Liver (tissue), 9 donors: ENCODE data around the gene TANGO2. TPM values are rescaled to one million over a fixed set of nuclear protein-coding genes. Genes with fewer than 3 reads are reported as not detected.

Source experiments
- DNase-seq: peaks from one replicate; pipeline ENCODE4 v3.0.0-alpha.2; 2017; ENCODE audit warnings: low spot score
- H3K27ac ChIP-seq, 2 donors: one replicate each; pipeline ENCODE4 v1.7.0; 2013; ENCODE audit warnings: inconsistent platforms in 2 of 2, low read length in 2 of 2, control low read depth in 1 of 2, low read depth in 1 of 2, mild to moderate bottlenecking in 1 of 2
- H3K27me3 ChIP-seq, 4 donors: one replicate each; pipeline versions ENCODE4 v1.6.1 to v1.7.0; 2013; ENCODE audit warnings: low read length in 3 of 4, inconsistent platforms in 1 of 4, mild to moderate bottlenecking in 1 of 4, moderate library complexity in 1 of 4; ENCODE audit not compliant: control insufficient read depth in 4 of 4, insufficient read depth in 4 of 4
- H3K36me3 ChIP-seq, 4 donors: one replicate each; pipeline versions ENCODE4 v1.6.1 to v1.7.0; 2013; ENCODE audit warnings: low read length in 3 of 4, mild to moderate bottlenecking in 3 of 4, low read depth in 1 of 4, moderate library complexity in 1 of 4; ENCODE audit not compliant: control insufficient read depth in 4 of 4, insufficient read depth in 3 of 4
- H3K4me1 ChIP-seq, 4 donors: one replicate each; pipeline versions ENCODE4 v1.6.1 to v1.7.0; 2013; ENCODE audit warnings: low read length in 3 of 4, mild to moderate bottlenecking in 3 of 4, moderate library complexity in 1 of 4; ENCODE audit not compliant: control insufficient read depth in 4 of 4, insufficient read depth in 4 of 4
- H3K4me3 ChIP-seq, 3 donors: one replicate each; pipeline versions ENCODE4 v1.6.1 to v1.7.0; 2013; ENCODE audit warnings: low read length in 3 of 3, control low read depth in 1 of 3, low read depth in 1 of 3, mild to moderate bottlenecking in 1 of 3
- H3K9ac ChIP-seq, 2 donors: one replicate each; pipeline ENCODE4 v1.7.0; 2013; ENCODE audit warnings: low read length in 2 of 2, mild to moderate bottlenecking in 2 of 2, moderate library complexity in 2 of 2, control low read depth in 1 of 2, low read depth in 1 of 2
- H3K9me3 ChIP-seq, 4 donors: one replicate each; pipeline versions ENCODE4 v1.6.1 to v1.7.0; 2013; ENCODE audit warnings: low read length in 3 of 4; ENCODE audit not compliant: control insufficient read depth in 4 of 4
- ATF3 ChIP-seq: IDR thresholded peaks from 2 replicates; pipeline ENCODE4 v1.6.1; 2016; ENCODE audit warnings: antibody characterized with exemption
- CTCF ChIP-seq: fragments of 150-350 bp; IDR thresholded peaks from 2 replicates; pipeline ENCODE4 v1.5.1; 2017; ENCODE audit warnings: improper control_type of control experiment, low read depth, low read length; ENCODE audit not compliant: missing input control
- EGR1 ChIP-seq, 2 donors: IDR thresholded peaks; 2 replicates each; pipeline ENCODE4 v1.6.1; 2016 to 2018; ENCODE audit warnings: antibody characterized with exemption in 2 of 2, low read depth in 2 of 2
- FOXA1 ChIP-seq: IDR thresholded peaks from 2 replicates; pipeline ENCODE4 v1.6.1; 2016; ENCODE audit warnings: antibody characterized with exemption
- GABPA ChIP-seq, 2 donors: IDR thresholded peaks in 1 of 2; conservative IDR thresholded peaks in 1 of 2; 2 replicates each; pipeline ENCODE4 v1.6.1; 2016; ENCODE audit warnings: antibody characterized with exemption in 2 of 2, mild to moderate bottlenecking in 1 of 2, moderate library complexity in 1 of 2
- HNF4A ChIP-seq, 2 donors: conservative IDR thresholded peaks; 2 replicates each; pipeline ENCODE4 v1.6.1; 2016; ENCODE audit warnings: antibody characterized with exemption in 2 of 2, mild to moderate bottlenecking in 2 of 2
- HNF4G ChIP-seq: IDR thresholded peaks from 2 replicates; pipeline ENCODE4 v1.6.1; 2016; ENCODE audit warnings: antibody characterized with exemption
- JUND ChIP-seq, 2 donors: IDR thresholded peaks; 2 replicates each; pipeline ENCODE4 v1.6.1; 2016; ENCODE audit warnings: antibody characterized with exemption in 2 of 2
- NR2F2 ChIP-seq: IDR thresholded peaks from 2 replicates; pipeline ENCODE4 v1.6.1; 2016; ENCODE audit warnings: antibody characterized with exemption
- RAD21 ChIP-seq, 2 donors: IDR thresholded peaks; 2 replicates each; pipeline ENCODE4 v1.6.1; 2016; ENCODE audit warnings: antibody characterized with exemption in 2 of 2, mild to moderate bottlenecking in 2 of 2
- REST ChIP-seq: IDR thresholded peaks from 2 replicates; pipeline ENCODE4 v1.6.1; 2016; ENCODE audit warnings: antibody characterized with exemption, mild to moderate bottlenecking
- RXRA ChIP-seq, 2 donors: IDR thresholded peaks; 2 replicates each; pipeline ENCODE4 v1.6.1; 2017 to 2018; ENCODE audit warnings: antibody characterized with exemption in 2 of 2, mild to moderate bottlenecking in 1 of 2
- YY1 ChIP-seq: IDR thresholded peaks from 2 replicates; pipeline ENCODE4 v1.6.1; 2016; ENCODE audit warnings: antibody characterized with exemption, mild to moderate bottlenecking
- WGBS: extraction: QIAGEN DNeasy Blood & Tissue Kit; methylation state at CpG from one replicate; pipeline ENCODE4 v1.1.7; 2013; 5-methylcytosine and 5-hydroxymethylcytosine counted together
- polyA plus RNA-seq, 2 donors: library from polyadenylated mRNA; stranded (reverse) in 1 of 2; unstranded in 1 of 2; fragments of 200-250 nt in 1 of 2; fragments of >200 nt in 1 of 2; fragmentation: Nextera tagmentation in 1 of 2; extraction: Ambion mirVana in 1 of 2; gene quantifications; one replicate each; pipeline versions ENCODE4 v1.2.1 to v1.2.3, GENCODE V29; 2013 to 2015
- total RNA-seq, 2 donors: library from RNA; depleted of rRNA; stranded (reverse); fragments of >200 nt; gene quantifications; one replicate each; pipeline ENCODE4 v1.2.3, GENCODE V29; 2014
- donor health status: healthy.
- donor health status: healthy.
- donor health status: healthy.
- donor health status: healthy.
- donor health status: healthy.

TANGO2 gene
- total and polyA plus RNA-seq, 4 donors = 10.8 to 153 (median 16.1) TPM

GRCh38 chr22:20114506-20115475 lies 93.9 kb downstream of the TANGO2 start:
- Histone ChIP-seq H3K4me1 (peaks cover 10 to 48% (median 32%) of the 10 kb centered on the region in 4 donors), H3K27ac (no peak overlapping the region), H3K9me3 (no peaks in the 10 kb centered on the region), H3K36me3 (peaks cover 24 to 52% (median 37%) of the 10 kb centered on the region in 4 donors), H3K27me3 (no peaks in the 10 kb centered on the region), H3K9ac (peak overlapping the region in 1 of 2 donors; percentile 10), H3K4me3 (no peak overlapping the region)
- 92% methylated on average over 36 of the region's 36 CpGs for WGBS
- no peak for DNase-seq
- TF ChIP-seq YY1 = no peak
- no peak for TF ChIP-seq EGR1 (IDR thresholded peaks at IDR 0.05; ENCODE audit: low read depth in 2 of 2)
- no peak for TF ChIP-seq RXRA (IDR thresholded peaks at IDR 0.05)
- TF ChIP-seq ATF3 = no peak
- TF ChIP-seq HNF4A (conservative IDR thresholded peaks at IDR 0.05) = no peak

GRCh38 chr22:20115691-20116375 lies 94.9 kb downstream of the TANGO2 start, which contains the start of gene RANBP1:
TSS of gene RANBP1 (plus strand) at chr22:20116104. CDS start at chr22:20116185, 81 bp downstream.
- DNase-seq = no peak
- Histone ChIP-seq H3K27me3 (no peaks in the 10 kb centered on the region), H3K9ac (peak within 1 kb of the TSS; percentile 86 to 93), H3K4me1 (peaks cover 10 to 57% (median 36%) of the 10 kb centered on the region in 4 donors), H3K27ac (peak within 1 kb of the TSS; percentile 84 to 92), H3K9me3 (no peaks in the 10 kb centered on the region), H3K4me3 (peak within 1 kb of the TSS; percentile 63 to 98 (median 83)), H3K36me3 (peaks cover 26 to 52% (median 37%) of the 10 kb centered on the region in 4 donors)
- TF ChIP-seq JUND (IDR thresholded peaks at IDR 0.05) = no peak
- TF ChIP-seq RAD21 (IDR thresholded peaks at IDR 0.05) = no peak
- TF ChIP-seq HNF4G = no peak
- TF ChIP-seq NR2F2 = no peak
- no peak for TF ChIP-seq RXRA (IDR thresholded peaks at IDR 0.05)
- no peak for TF ChIP-seq FOXA1
- TF ChIP-seq YY1 = no peak
- no peak for TF ChIP-seq ATF3
- no peak for TF ChIP-seq REST
- no peak for TF ChIP-seq CTCF
- TF ChIP-seq GABPA (IDR thresholded peaks at IDR 0.05 in 1 of 2, conservative IDR thresholded peaks at IDR 0.05 in 1 of 2) = no peak
- 41% methylated on average over 30 of the region's 30 CpGs for WGBS
